ENCODE measurements around the gene CASP1. TPM values are rescaled to one million over a fixed set of nuclear protein-coding genes. Genes with fewer than 3 reads are reported as not detected.

The CASP1 gene
- total and polyA plus RNA-seq, 10 of the 15 experiments (the other 5 are each of a cell fraction or from before 2014, with no cell fraction given): 9.0 to 39.7 (median 17.6) TPM

DNA sequence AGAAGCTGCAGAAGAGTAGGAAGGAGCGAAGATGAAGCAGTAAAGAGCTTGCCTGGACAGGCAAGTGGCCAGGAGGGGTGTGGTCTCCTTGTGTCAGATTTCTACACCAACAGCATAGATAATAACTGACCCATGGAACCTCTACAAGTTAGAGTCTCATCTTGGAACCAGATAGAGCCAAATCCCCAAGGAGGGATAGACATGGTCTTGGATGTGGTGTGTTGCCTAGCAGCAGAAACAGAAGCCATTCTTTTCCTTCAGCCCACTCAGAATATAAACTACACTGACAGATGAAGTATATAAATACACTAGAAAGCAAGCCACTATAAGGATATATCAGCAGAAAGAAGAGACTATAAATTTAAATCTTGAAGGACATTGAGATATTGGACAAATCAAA, 14.5 kb upstream of the CASP1 start:
- Histone ChIP-seq H3K4me3 (no peak overlapping the region), H3K4me2 (ENCODE audit: control insufficient read depth, insufficient read depth) (no peak overlapping the region), H3K27ac (ENCODE audit: control insufficient read depth, insufficient read depth) (no peak overlapping the region), H3K79me2 (ENCODE audit: control insufficient read depth, insufficient read depth, low read length) (no peaks in the 10 kb centered on the region), H3K27me3 (replicated peaks in 1 of 2; ENCODE audit: control insufficient read depth in 2 of 2, insufficient read depth in 2 of 2, low read length in 1 of 2) (no peaks in the 10 kb centered on the region), H4K20me1 (ENCODE audit: control insufficient read depth, insufficient read depth) (no peaks in the 10 kb centered on the region), H3K36me3 (ENCODE audit: control insufficient read depth in 2 of 2, insufficient read depth in 2 of 2, low read length in 1 of 2) (no peaks in the 10 kb centered on the region), H2AFZ (ENCODE audit: control insufficient read depth, low read depth, low read length) (no peak overlapping the region), H3K9me3 (replicated peaks; ENCODE audit: control insufficient read depth, insufficient read depth, low read length) (no peaks in the 10 kb centered on the region), H3K9ac (ENCODE audit: control insufficient read depth, insufficient read depth, low read length) (no peak overlapping the region), H3K4me1 (ENCODE audit: control insufficient read depth, insufficient read depth, low read length) (no peaks in the 10 kb centered on the region)
- DNase-seq (ENCODE audit: low read depth, low spot score) (no peak), FAIRE-seq (no peak), ATAC-seq (no peak)
- TF ChIP-seq NFIC (IDR thresholded peaks at IDR 0.05; ENCODE audit: low read depth, low read length) (no peak), NR2F1 (conservative IDR thresholded peaks at IDR 0.05) (no peak), ETV6 (conservative IDR thresholded peaks at IDR 0.05 in 1 of 2, IDR thresholded peaks at IDR 0.05 in 1 of 2; ENCODE audit: borderline replicate concordance in 1 of 2, low read depth in 1 of 2) (no peak), E2F8 (IDR thresholded peaks at IDR 0.05; ENCODE audit: low read depth, partially characterized antibody) (no peak), SRF (IDR thresholded peaks at IDR 0.05; ENCODE audit: low read depth in 2 of 2, low read length in 2 of 2) (no peak), CHD2 (IDR thresholded peaks at IDR 0.05; ENCODE audit: borderline replicate concordance, low read depth, low read length) (no peak), JUND (IDR thresholded peaks at IDR 0.05; ENCODE audit: low read depth, low read length) (no peak), ZNF24 (IDR thresholded peaks at IDR 0.05) (no peak), RAD21 (IDR thresholded peaks at IDR 0.05; ENCODE audit: insufficient read depth, low read depth, low read length) (no peak), JUNB (IDR thresholded peaks at IDR 0.05) (no peak), POLR2AphosphoS2 (IDR thresholded peaks at IDR 0.05; ENCODE audit: low read depth, low read length) (no peak), RELA (IDR thresholded peaks at IDR 0.05; ENCODE audit: borderline replicate concordance, partially characterized antibody) (no peak), FOS (IDR thresholded peaks at IDR 0.05; ENCODE audit: borderline replicate concordance, extremely low read depth, insufficient read length) (no peak), KDM1A (IDR thresholded peaks at IDR 0.05; ENCODE audit: borderline replicate concordance) (no peak)
- intact Hi-C loops (cut with micrococcal nuclease; ENCODE audit: unreplicated experiment) (no loop called here), in situ Hi-C loops (cut with MboI) (no loop called here)
- POLR2A ChIA-PET: no interaction called here
- RAD21 ChIA-PET (ENCODE audit: unreplicated experiment): no interaction called here
- CTCF ChIA-PET: no interaction called here
- SMC1A ChIA-PET (ENCODE audit: uncharacterized antibody, unreplicated experiment): no interaction called here
- BruUV-seq (replicated peaks): no TSS peak
- WGBS (ENCODE audit: insufficient coverage, insufficient replicate concordance, low lambda C conversion rate, missing lambda C conversion rate): 8% methylated on average over 1 of the region's 1 CpG
